MCF 10A (cell line): ENCODE data around the gene PTPRM. TPM values are rescaled to one million over a fixed set of nuclear protein-coding genes. Genes with fewer than 3 reads are reported as not detected.

Experiments
- BruUV-seq: library from RNA; stranded (reverse); fragments of 400-500 nt; replicated peaks from 2 replicates; lab custom pipeline; 2021; lab: Mats Ljungman, UMichigan
- CTCF ChIA-PET: fragments of 300-600 bp; sonication (Branson Sonifier 250); formaldehyde crosslinking; extraction: SDS; loops from one replicate; lab custom pipeline; 2021; ENCODE audit warnings: antibody characterized with exemption, inconsistent platforms; lab: Yijun Ruan, JAX
- POLR2A ChIA-PET: fragments of 300-600, 350-650 bp; sonication (Branson Sonifier 250); formaldehyde crosslinking; extraction: SDS; loops from one replicate; lab custom pipeline; 2020; ENCODE audit warnings: antibody characterized with exemption, inconsistent platforms; lab: Yijun Ruan, JAX
- DNase-seq: peaks from one replicate; pipeline ENCODE4 v3.0.0-alpha.2; 2018; ENCODE audit not compliant: unreplicated experiment
- H3K27ac Mint-ChIP-seq: one replicate; pipeline ENCODE4 v1.8.0; 2022; ENCODE audit warnings: mild to moderate bottlenecking, low read depth, mixed read lengths; ENCODE audit not compliant: unreplicated experiment
- H3K27me3 Mint-ChIP-seq: one replicate; pipeline ENCODE4 v1.8.0; 2022; ENCODE audit warnings: mixed read lengths; ENCODE audit not compliant: insufficient read depth, unreplicated experiment
- H3K36me3 Mint-ChIP-seq: one replicate; pipeline ENCODE4 v1.8.0; 2022; ENCODE audit warnings: mild to moderate bottlenecking, moderate library complexity, mixed read lengths; ENCODE audit not compliant: insufficient read depth, unreplicated experiment
- H3K4me1 Mint-ChIP-seq: one replicate; pipeline ENCODE4 v1.8.0; 2022; ENCODE audit warnings: mixed read lengths; ENCODE audit not compliant: insufficient read depth, unreplicated experiment
- H3K4me3 Mint-ChIP-seq: one replicate; pipeline ENCODE4 v1.8.0; 2022; ENCODE audit warnings: mild to moderate bottlenecking, moderate library complexity, mixed read lengths; ENCODE audit not compliant: unreplicated experiment
- H3K9me3 Mint-ChIP-seq: one replicate; pipeline ENCODE4 v1.8.0; 2022; ENCODE audit warnings: mixed read lengths; ENCODE audit not compliant: unreplicated experiment
- CTCF ChIP-seq: fragments of 200-600 bp; IDR thresholded peaks from one replicate; pipeline ENCODE4 v1.8.0; 2022; ENCODE audit warnings: antibody characterized with exemption, mild to moderate bottlenecking; ENCODE audit not compliant: unreplicated experiment
- intact Hi-C: fragments of 100-400 bp; cut with micrococcal nuclease; formaldehyde crosslinking; loops from 2 replicates; pipeline ENCODE4 v1.14.1; 2022
- total RNA-seq: library from RNA; stranded (reverse); gene quantifications from 2 replicates; pipeline ENCODE4 v1.2.3, GENCODE V29; 2022

Gene PTPRM
- total RNA-seq, 1 experiment from 2014 or later: 82.8 TPM

GRCh38 chr18:7760967-7761948, 194.1 kb downstream of the PTPRM start:
- intact Hi-C loops: no loop called here
- H3K4me3 Mint-ChIP-seq: no peak overlapping the region
- CTCF ChIA-PET: interaction anchor here (0.6 kb wide), 3 partner anchors 15 to 488 kb away, joined by 3 to 5 read pairs (median 4); no protein-coding TSS in a partner anchor
- H3K36me3 Mint-ChIP-seq: peaks cover 6% of the 10 kb centered on the region
- peaks cover 15% of the 10 kb centered on the region for H3K4me1 Mint-ChIP-seq
- no peaks in the 10 kb centered on the region for H3K9me3 Mint-ChIP-seq
- H3K27me3 Mint-ChIP-seq: no peaks in the 10 kb centered on the region
- BruUV-seq: no TSS peak
- TF ChIP-seq CTCF: no peak
- POLR2A ChIA-PET: no interaction called here
- DNase-seq: no peak
- no peak overlapping the region for H3K27ac Mint-ChIP-seq

GRCh38 chr18:7764405-7764804, 197.3 kb downstream of the PTPRM start:
- BruUV-seq: no TSS peak
- H3K4me3 Mint-ChIP-seq: no peak overlapping the region
- DNase-seq: no peak

GRCh38 chr18:7766346-7766745, 199.2 kb downstream of the PTPRM start:
- peak overlapping the region; percentile 54 for H3K27ac Mint-ChIP-seq
- ChIA-PET CTCF (interaction anchor here (0.6 to 1.5 kb wide), 4 partner anchors 20 to 494 kb away, joined by 3 to 5 read pairs (median 4); no protein-coding TSS in a partner anchor), POLR2A (interaction anchor here (1.0 kb wide), 2 partner anchors 12 to 23 kb away, joined by 3 read pairs; no protein-coding TSS in a partner anchor)
- TF ChIP-seq CTCF: no peak
- no TSS peak for BruUV-seq
- no peaks in the 10 kb centered on the region for H3K9me3 Mint-ChIP-seq
- no peaks in the 10 kb centered on the region for H3K27me3 Mint-ChIP-seq
- peaks cover 5% of the 10 kb centered on the region for H3K4me1 Mint-ChIP-seq
- DNase-seq: no peak
- H3K4me3 Mint-ChIP-seq: no peak overlapping the region
- H3K36me3 Mint-ChIP-seq: peaks cover 5% of the 10 kb centered on the region
- intact Hi-C loops: no loop called here

More at GRCh38 chr18:7764405-7764804, 197.3 kb downstream of the PTPRM start:
- Mint-ChIP-seq H3K9me3 (no peaks in the 10 kb centered on the region), H3K36me3 (peaks cover 5% of the 10 kb centered on the region), H3K4me1 (peaks cover 5% of the 10 kb centered on the region), H3K27ac (no peak overlapping the region), H3K27me3 (no peaks in the 10 kb centered on the region)
- TF ChIP-seq CTCF: no peak
- CTCF ChIA-PET: no interaction called here
- intact Hi-C loops: no loop called here
- POLR2A ChIA-PET: no interaction called here

GRCh38 chr18:7766817-7767216, 199.7 kb downstream of the PTPRM start:
- ChIA-PET POLR2A (interaction anchor here (0.5 to 1.0 kb wide), 3 partner anchors 12 to 197 kb away, joined by 3 read pairs; no protein-coding TSS in a partner anchor), CTCF (interaction anchor here (0.6 to 1.5 kb wide), 5 partner anchors 19 to 495 kb away, joined by 3 to 5 read pairs (median 3); no protein-coding TSS in a partner anchor)
- peaks cover 5% of the 10 kb centered on the region for H3K36me3 Mint-ChIP-seq
- DNase-seq: no peak
- no peaks in the 10 kb centered on the region for H3K27me3 Mint-ChIP-seq
- no TSS peak for BruUV-seq
- H3K4me1 Mint-ChIP-seq: peaks cover 5% of the 10 kb centered on the region
- H3K9me3 Mint-ChIP-seq: no peaks in the 10 kb centered on the region
- H3K4me3 Mint-ChIP-seq: no peak overlapping the region
- intact Hi-C loops: no loop called here
- H3K27ac Mint-ChIP-seq: no peak overlapping the region
- TF ChIP-seq CTCF: no peak
